ENCODE measurements around the gene SUSD1. TPM values are rescaled to one million over a fixed set of nuclear protein-coding genes. Genes with fewer than 3 reads are reported as not detected.

Gene SUSD1
- total RNA-seq, 4 donors from 2014 or later: 2.6 to 6.2 (median 3.4) TPM

DNA sequence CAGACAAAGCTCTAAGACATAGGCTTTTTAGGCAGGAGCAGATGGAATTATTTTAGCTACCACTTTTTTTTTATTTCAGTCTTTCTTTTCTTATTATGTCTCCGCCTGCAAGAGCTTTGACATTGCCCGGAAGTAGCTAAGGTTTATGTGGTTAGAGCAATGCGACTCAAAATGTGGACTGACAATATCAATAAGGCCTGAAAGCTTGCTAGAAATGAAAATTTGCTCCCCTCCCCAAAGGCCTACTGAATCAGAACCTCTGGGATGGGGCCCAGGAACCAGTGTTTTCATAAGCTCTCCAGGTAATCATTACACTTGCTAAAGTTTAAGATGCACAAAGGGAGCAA is 81.3 kb downstream of the SUSD1 start:
- H3K4me3 ChIP-seq (ENCODE audit: low read depth, poor library complexity, severe bottlenecking): no peak overlapping the region
- 57% methylated on average over 3 of the region's 3 CpGs for WGBS, 2 donors
- intact Hi-C loops (cut with DNase I; ENCODE audit: low total_unique reads): loop anchor here (2.0 kb wide), 1 partner anchor 269 kb away; no protein-coding TSS in a partner anchor
- TF ChIP-seq POLR2A (IDR thresholded peaks at IDR 0.05): no peak
- TF ChIP-seq, protein P1, sequence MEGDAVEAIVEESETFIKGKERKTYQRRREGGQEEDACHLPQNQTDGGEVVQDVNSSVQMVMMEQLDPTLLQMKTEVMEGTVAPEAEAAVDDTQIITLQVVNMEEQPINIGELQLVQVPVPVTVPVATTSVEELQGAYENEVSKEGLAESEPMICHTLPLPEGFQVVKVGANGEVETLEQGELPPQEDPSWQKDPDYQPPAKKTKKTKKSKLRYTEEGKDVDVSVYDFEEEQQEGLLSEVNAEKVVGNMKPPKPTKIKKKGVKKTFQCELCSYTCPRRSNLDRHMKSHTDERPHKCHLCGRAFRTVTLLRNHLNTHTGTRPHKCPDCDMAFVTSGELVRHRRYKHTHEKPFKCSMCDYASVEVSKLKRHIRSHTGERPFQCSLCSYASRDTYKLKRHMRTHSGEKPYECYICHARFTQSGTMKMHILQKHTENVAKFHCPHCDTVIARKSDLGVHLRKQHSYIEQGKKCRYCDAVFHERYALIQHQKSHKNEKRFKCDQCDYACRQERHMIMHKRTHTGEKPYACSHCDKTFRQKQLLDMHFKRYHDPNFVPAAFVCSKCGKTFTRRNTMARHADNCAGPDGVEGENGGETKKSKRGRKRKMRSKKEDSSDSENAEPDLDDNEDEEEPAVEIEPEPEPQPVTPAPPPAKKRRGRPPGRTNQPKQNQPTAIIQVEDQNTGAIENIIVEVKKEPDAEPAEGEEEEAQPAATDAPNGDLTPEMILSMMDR (IDR thresholded peaks at IDR 0.05): no peak
- no peak for DNase-seq (ENCODE audit: low spot score in 2 of 2)

GRCh38 chr9:112093147-112093869 is 81.8 kb downstream of the SUSD1 start:
- WGBS, 2 donors: 92 to 100% methylated on average over 5 of the region's 5 CpGs
- DNase-seq (ENCODE audit: low spot score in 2 of 2): no peak
- intact Hi-C loops (cut with DNase I; ENCODE audit: low total_unique reads): loop anchor here (2.0 kb wide), 1 partner anchor 269 kb away; no protein-coding TSS in a partner anchor
- TF ChIP-seq, protein P1 (IDR thresholded peaks at IDR 0.05): no peak
- TF ChIP-seq POLR2A (IDR thresholded peaks at IDR 0.05): no peak
- no peak overlapping the region for H3K4me3 ChIP-seq (ENCODE audit: low read depth, poor library complexity, severe bottlenecking)

- H3K4me3 ChIP-seq (ENCODE audit: low read depth, poor library complexity, severe bottlenecking): no peak overlapping the region
- 35 to 56% methylated on average over 1 of the region's 1 CpG for WGBS, 2 donors
- no peak for DNase-seq (ENCODE audit: low spot score in 2 of 2)
- TF ChIP-seq POLR2A (IDR thresholded peaks at IDR 0.05): no peak
- TF ChIP-seq, protein P1 (IDR thresholded peaks at IDR 0.05): no peak
- intact Hi-C loops (cut with DNase I; ENCODE audit: low total_unique reads): loop anchor here (2.0 kb wide), 1 partner anchor 271 kb away; no protein-coding TSS in a partner anchor
Observed at GRCh38 chr9:112091810-112092209, 83.3 kb downstream of the SUSD1 start.

- H3K4me3 ChIP-seq (ENCODE audit: low read depth, poor library complexity, severe bottlenecking): no peak overlapping the region
- no peak for DNase-seq (ENCODE audit: low spot score in 2 of 2)
- TF ChIP-seq, protein P1 (IDR thresholded peaks at IDR 0.05): no peak
- TF ChIP-seq POLR2A (IDR thresholded peaks at IDR 0.05): no peak
- intact Hi-C loops (cut with DNase I; ENCODE audit: low total_unique reads): no loop called here
Observed at GRCh38 chr9:112087506-112087905, 87.6 kb downstream of the SUSD1 start.

GRCh38 chr9:112086627-112087026 is 88.5 kb downstream of the SUSD1 start:
- TF ChIP-seq, protein P1 (IDR thresholded peaks at IDR 0.05): no peak
- no peak for TF ChIP-seq POLR2A (IDR thresholded peaks at IDR 0.05)
- no peak overlapping the region for H3K4me3 ChIP-seq (ENCODE audit: low read depth, poor library complexity, severe bottlenecking)
- DNase-seq (ENCODE audit: low spot score in 2 of 2): no peak
- 70 to 77% methylated on average over 2 of the region's 2 CpGs for WGBS, 2 donors
- intact Hi-C loops (cut with DNase I; ENCODE audit: low total_unique reads): no loop called here

- TF ChIP-seq, protein P1 (IDR thresholded peaks at IDR 0.05): no peak
- TF ChIP-seq POLR2A (IDR thresholded peaks at IDR 0.05): no peak
- WGBS, 2 donors: 36 to 63% methylated on average over 2 of the region's 2 CpGs
- no peak for DNase-seq (ENCODE audit: low spot score in 2 of 2)
- no peak overlapping the region for H3K4me3 ChIP-seq (ENCODE audit: low read depth, poor library complexity, severe bottlenecking)
- intact Hi-C loops (cut with DNase I; ENCODE audit: low total_unique reads): no loop called here
Observed at GRCh38 chr9:112084907-112085306, 90.2 kb downstream of the SUSD1 start.

Measured in lower leg skin (tissue), 4 donors.